ENCODE measurements around the gene STXBP6. TPM values are rescaled to one million over a fixed set of nuclear protein-coding genes. Genes with fewer than 3 reads are reported as not detected.

Gene STXBP6
- total and polyA plus RNA-seq, 2 experiments from 2014 or later = 19.7 to 29.0 TPM

DNA sequence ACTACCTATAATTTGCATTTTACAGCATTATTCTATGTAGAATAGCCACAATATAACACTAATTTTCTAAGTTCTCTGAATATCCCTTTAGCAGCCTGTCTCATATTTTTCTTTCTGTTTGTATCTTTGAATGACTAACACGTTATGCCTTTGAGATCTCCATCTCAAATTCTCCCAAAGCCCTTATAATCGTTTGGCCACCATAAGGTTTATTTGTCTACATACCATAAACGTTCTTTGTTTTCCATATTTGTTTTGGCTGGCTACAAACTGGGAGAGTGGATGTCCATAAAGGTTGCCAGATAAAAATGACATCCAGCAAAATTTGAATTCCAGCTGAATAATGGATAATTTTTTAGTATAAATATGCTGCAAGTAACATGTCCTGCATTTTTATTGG, 203.7 kb downstream of the STXBP6 start:
- Histone ChIP-seq H3F3A (replicated peaks; ENCODE audit: low read depth) (no peaks in the 10 kb centered on the region), H3K79me2 (replicated peaks; ENCODE audit: insufficient read depth) (no peaks in the 10 kb centered on the region), H3K4me1 (ENCODE audit: insufficient read depth) (peaks cover 7% of the 10 kb centered on the region; the same call in 1 of the 2 replicates), H4K20me1 (replicated peaks; ENCODE audit: insufficient read depth) (no peaks in the 10 kb centered on the region), H3K4me2 (no peak overlapping the region), H3K4me3 (no peak overlapping the region), H3K27me3 (ENCODE audit: insufficient read depth) (no peaks in the 10 kb centered on the region), H3K27ac (ENCODE audit: low read depth) (no peak overlapping the region), H3K36me3 (ENCODE audit: insufficient read depth) (no peaks in the 10 kb centered on the region), H2AFZ (no peak overlapping the region), H3K9me2 (ENCODE audit: insufficient read depth) (no peaks in the 10 kb centered on the region)
- DNase-seq (ENCODE audit: low spot score) (no peak), ATAC-seq (no peak)
- Mint-ChIP-seq H3K4me1 (peaks cover 16% of the 10 kb centered on the region), H3K9me3 (no peaks in the 10 kb centered on the region), H3K36me3 (ENCODE audit: low read depth) (no peaks in the 10 kb centered on the region), H3K27ac (no peak overlapping the region), H3K4me3 (no peak overlapping the region), H3K27me3 (ENCODE audit: insufficient read depth, low read depth, poor library complexity) (peaks cover 3% of the 10 kb centered on the region)
- TF ChIP-seq, protein P1, sequence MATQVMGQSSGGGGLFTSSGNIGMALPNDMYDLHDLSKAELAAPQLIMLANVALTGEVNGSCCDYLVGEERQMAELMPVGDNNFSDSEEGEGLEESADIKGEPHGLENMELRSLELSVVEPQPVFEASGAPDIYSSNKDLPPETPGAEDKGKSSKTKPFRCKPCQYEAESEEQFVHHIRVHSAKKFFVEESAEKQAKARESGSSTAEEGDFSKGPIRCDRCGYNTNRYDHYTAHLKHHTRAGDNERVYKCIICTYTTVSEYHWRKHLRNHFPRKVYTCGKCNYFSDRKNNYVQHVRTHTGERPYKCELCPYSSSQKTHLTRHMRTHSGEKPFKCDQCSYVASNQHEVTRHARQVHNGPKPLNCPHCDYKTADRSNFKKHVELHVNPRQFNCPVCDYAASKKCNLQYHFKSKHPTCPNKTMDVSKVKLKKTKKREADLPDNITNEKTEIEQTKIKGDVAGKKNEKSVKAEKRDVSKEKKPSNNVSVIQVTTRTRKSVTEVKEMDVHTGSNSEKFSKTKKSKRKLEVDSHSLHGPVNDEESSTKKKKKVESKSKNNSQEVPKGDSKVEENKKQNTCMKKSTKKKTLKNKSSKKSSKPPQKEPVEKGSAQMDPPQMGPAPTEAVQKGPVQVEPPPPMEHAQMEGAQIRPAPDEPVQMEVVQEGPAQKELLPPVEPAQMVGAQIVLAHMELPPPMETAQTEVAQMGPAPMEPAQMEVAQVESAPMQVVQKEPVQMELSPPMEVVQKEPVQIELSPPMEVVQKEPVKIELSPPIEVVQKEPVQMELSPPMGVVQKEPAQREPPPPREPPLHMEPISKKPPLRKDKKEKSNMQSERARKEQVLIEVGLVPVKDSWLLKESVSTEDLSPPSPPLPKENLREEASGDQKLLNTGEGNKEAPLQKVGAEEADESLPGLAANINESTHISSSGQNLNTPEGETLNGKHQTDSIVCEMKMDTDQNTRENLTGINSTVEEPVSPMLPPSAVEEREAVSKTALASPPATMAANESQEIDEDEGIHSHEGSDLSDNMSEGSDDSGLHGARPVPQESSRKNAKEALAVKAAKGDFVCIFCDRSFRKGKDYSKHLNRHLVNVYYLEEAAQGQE (IDR thresholded peaks at IDR 0.05; ENCODE audit: unreplicated experiment) = no peak
- no peak for TF ChIP-seq EZH2 (IDR thresholded peaks at IDR 0.05; ENCODE audit: low read depth, unreplicated experiment)

DNA sequence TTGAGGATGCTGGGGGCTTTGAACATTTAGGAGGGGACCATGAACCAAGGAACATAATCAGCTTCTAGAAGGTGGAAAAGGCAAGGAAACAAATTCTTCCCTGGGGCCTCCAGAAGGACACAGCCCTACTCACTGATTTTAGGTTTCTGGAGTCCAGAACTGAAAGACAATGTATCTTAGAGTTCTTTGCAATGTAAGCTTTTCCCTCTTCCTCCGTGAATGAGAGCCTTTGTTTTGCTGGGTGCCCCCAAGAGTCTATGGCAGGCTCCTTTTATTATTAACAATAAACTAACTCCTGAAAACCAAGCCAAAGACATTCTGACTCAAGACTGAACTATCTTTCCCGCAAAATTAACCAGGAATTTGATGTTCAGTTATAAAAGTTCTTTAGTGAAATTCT, 204.1 kb downstream of the STXBP6 start:
- H3K4me1 Mint-ChIP-seq = peaks cover 16% of the 10 kb centered on the region
- DNase-seq (ENCODE audit: low spot score) (no peak), ATAC-seq (no peak)
- no peak overlapping the region for H3K4me3 Mint-ChIP-seq
- no peak overlapping the region for H3K27ac ChIP-seq (ENCODE audit: low read depth)
- peaks cover 7% of the 10 kb centered on the region; the same call in 1 of the 2 replicates for H3K4me1 ChIP-seq (ENCODE audit: insufficient read depth)
- H3K9me3 Mint-ChIP-seq = no peaks in the 10 kb centered on the region
- H3K27me3 Mint-ChIP-seq (ENCODE audit: insufficient read depth, low read depth, poor library complexity) = peaks cover 3% of the 10 kb centered on the region
- no peaks in the 10 kb centered on the region for H3K36me3 ChIP-seq (ENCODE audit: insufficient read depth)
- H4K20me1 ChIP-seq (replicated peaks; ENCODE audit: insufficient read depth) = no peaks in the 10 kb centered on the region
- no peak overlapping the region for H3K4me2 ChIP-seq
- no peak overlapping the region for H2AFZ ChIP-seq
- H3K79me2 ChIP-seq (replicated peaks; ENCODE audit: insufficient read depth) = no peaks in the 10 kb centered on the region
- H3F3A ChIP-seq (replicated peaks; ENCODE audit: low read depth) = no peaks in the 10 kb centered on the region
- H3K27me3 ChIP-seq (ENCODE audit: insufficient read depth) = no peaks in the 10 kb centered on the region
- H3K9me2 ChIP-seq (ENCODE audit: insufficient read depth) = no peaks in the 10 kb centered on the region
- no peak overlapping the region for H3K4me3 ChIP-seq
- no peaks in the 10 kb centered on the region for H3K36me3 Mint-ChIP-seq (ENCODE audit: low read depth)
- H3K27ac Mint-ChIP-seq = no peak overlapping the region
- TF ChIP-seq NANOG (IDR thresholded peaks at IDR 0.05; ENCODE audit: borderline replicate concordance) = no peak
- TF ChIP-seq, protein P2, sequence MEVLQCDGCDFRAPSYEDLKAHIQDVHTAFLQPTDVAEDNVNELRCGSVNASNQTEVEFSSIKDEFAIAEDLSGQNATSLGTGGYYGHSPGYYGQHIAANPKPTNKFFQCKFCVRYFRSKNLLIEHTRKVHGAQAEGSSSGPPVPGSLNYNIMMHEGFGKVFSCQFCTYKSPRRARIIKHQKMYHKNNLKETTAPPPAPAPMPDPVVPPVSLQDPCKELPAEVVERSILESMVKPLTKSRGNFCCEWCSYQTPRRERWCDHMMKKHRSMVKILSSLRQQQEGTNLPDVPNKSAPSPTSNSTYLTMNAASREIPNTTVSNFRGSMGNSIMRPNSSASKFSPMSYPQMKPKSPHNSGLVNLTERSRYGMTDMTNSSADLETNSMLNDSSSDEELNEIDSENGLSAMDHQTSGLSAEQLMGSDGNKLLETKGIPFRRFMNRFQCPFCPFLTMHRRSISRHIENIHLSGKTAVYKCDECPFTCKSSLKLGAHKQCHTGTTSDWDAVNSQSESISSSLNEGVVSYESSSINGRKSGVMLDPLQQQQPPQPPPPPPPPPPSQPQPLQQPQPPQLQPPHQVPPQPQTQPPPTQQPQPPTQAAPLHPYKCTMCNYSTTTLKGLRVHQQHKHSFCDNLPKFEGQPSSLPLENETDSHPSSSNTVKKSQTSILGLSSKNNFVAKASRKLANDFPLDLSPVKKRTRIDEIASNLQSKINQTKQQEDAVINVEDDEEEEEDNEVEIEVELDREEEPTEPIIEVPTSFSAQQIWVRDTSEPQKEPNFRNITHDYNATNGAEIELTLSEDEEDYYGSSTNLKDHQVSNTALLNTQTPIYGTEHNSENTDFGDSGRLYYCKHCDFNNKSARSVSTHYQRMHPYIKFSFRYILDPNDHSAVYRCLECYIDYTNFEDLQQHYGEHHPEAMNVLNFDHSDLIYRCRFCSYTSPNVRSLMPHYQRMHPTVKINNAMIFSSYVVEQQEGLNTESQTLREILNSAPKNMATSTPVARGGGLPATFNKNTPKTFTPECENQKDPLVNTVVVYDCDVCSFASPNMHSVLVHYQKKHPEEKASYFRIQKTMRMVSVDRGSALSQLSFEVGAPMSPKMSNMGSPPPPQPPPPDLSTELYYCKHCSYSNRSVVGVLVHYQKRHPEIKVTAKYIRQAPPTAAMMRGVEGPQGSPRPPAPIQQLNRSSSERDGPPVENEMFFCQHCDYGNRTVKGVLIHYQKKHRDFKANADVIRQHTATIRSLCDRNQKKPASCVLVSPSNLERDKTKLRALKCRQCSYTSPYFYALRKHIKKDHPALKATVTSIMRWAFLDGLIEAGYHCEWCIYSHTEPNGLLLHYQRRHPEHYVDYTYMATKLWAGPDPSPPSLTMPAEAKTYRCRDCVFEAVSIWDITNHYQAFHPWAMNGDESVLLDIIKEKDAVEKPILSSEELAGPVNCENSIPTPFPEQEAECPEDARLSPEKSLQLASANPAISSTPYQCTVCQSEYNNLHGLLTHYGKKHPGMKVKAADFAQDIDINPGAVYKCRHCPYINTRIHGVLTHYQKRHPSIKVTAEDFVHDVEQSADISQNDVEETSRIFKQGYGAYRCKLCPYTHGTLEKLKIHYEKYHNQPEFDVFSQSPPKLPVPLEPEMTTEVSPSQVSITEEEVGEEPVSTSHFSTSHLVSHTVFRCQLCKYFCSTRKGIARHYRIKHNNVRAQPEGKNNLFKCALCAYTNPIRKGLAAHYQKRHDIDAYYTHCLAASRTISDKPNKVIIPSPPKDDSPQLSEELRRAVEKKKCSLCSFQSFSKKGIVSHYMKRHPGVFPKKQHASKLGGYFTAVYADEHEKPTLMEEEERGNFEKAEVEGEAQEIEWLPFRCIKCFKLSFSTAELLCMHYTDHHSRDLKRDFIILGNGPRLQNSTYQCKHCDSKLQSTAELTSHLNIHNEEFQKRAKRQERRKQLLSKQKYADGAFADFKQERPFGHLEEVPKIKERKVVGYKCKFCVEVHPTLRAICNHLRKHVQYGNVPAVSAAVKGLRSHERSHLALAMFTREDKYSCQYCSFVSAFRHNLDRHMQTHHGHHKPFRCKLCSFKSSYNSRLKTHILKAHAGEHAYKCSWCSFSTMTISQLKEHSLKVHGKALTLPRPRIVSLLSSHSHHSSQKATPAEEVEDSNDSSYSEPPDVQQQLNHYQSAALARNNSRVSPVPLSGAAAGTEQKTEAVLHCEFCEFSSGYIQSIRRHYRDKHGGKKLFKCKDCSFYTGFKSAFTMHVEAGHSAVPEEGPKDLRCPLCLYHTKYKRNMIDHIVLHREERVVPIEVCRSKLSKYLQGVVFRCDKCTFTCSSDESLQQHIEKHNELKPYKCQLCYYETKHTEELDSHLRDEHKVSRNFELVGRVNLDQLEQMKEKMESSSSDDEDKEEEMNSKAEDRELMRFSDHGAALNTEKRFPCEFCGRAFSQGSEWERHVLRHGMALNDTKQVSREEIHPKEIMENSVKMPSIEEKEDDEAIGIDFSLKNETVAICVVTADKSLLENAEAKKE (CRISPR knock-in tag; IDR thresholded peaks at IDR 0.05) = no peak
- TF ChIP-seq JUNB (IDR thresholded peaks at IDR 0.05; ENCODE audit: unreplicated experiment) = no peak
- TF ChIP-seq ZNF331 (CRISPR knock-in tag; IDR thresholded peaks at IDR 0.05; ENCODE audit: low read depth) = no peak
- no peak for TF ChIP-seq STAT1 (IDR thresholded peaks at IDR 0.05; ENCODE audit: unreplicated experiment)
- TF ChIP-seq CREB1 (CRISPR knock-in tag; IDR thresholded peaks at IDR 0.05; ENCODE audit: low read depth) = no peak
- TF ChIP-seq EZH2phosphoT487 (IDR thresholded peaks at IDR 0.05; ENCODE audit: unreplicated experiment) = no peak
- TF ChIP-seq, protein P1 (IDR thresholded peaks at IDR 0.05; ENCODE audit: unreplicated experiment) = no peak

All from GM23338 (cell line).